GM12878 (cell line): Measurements from ENCODE around the gene CDO1. TPM values are rescaled to one million over a fixed set of nuclear protein-coding genes. Genes with fewer than 3 reads are reported as not detected.

Experiments
- BCL3 ChIP-seq: IDR thresholded peaks from 2 replicates; pipeline ENCODE4 v1.6.1; 2011; ENCODE audit warnings: borderline replicate concordance, low read depth, mild to moderate bottlenecking, moderate library complexity, low read length; ENCODE audit not compliant: insufficient read depth, poor library complexity, severe bottlenecking
- BMI1 ChIP-seq: fragments of 450-650 bp; IDR thresholded peaks from 2 replicates; pipeline ENCODE4 v1.6.1; 2016; ENCODE audit warnings: mild to moderate bottlenecking, moderate library complexity, borderline replicate concordance
- CHD1 ChIP-seq: IDR thresholded peaks from 2 replicates; pipeline ENCODE4 v1.6.1; 2012; ENCODE audit warnings: low read depth, low read length, improper control_type of control experiment
- CHD2 ChIP-seq: IDR thresholded peaks from 2 replicates; pipeline ENCODE4 v1.6.1; 2011; ENCODE audit warnings: low read depth, low read length, improper control_type of control experiment, borderline replicate concordance
- CREM ChIP-seq: IDR thresholded peaks from 2 replicates; pipeline ENCODE4 v1.6.1; 2014; ENCODE audit warnings: antibody characterized with exemption, low read depth
- FOS ChIP-seq: IDR thresholded peaks from 3 replicates; pipeline ENCODE4 v1.6.1; 2011; ENCODE audit warnings: borderline replicate concordance; ENCODE audit not compliant: insufficient read length; ENCODE audit errors: extremely low read depth
- FOXM1 ChIP-seq: IDR thresholded peaks from 2 replicates; pipeline ENCODE4 v1.6.1; 2012; ENCODE audit warnings: low read depth, mild to moderate bottlenecking, inconsistent platforms, low read length, moderate library complexity
- JUNB ChIP-seq: IDR thresholded peaks from 2 replicates; pipeline ENCODE4 v1.6.1; 2016; ENCODE audit warnings: antibody characterized with exemption, mild to moderate bottlenecking
- MEF2B ChIP-seq: fragments of 450-650 bp; IDR thresholded peaks from 2 replicates; pipeline ENCODE4 v1.6.1; 2018; ENCODE audit warnings: mild to moderate bottlenecking, moderate library complexity; ENCODE audit not compliant: partially characterized antibody, poor library complexity, severe bottlenecking
- MTA2 ChIP-seq: fragments of 450-650 bp; IDR thresholded peaks from 2 replicates; pipeline ENCODE4 v1.6.1; 2016; ENCODE audit warnings: low read depth, mild to moderate bottlenecking, moderate library complexity
- MYB ChIP-seq: fragments of 150-350 bp; IDR thresholded peaks from 2 replicates; pipeline ENCODE4 v1.6.1; 2014; ENCODE audit warnings: mild to moderate bottlenecking, low read depth, low read length, borderline replicate concordance
- PAX5 ChIP-seq: IDR thresholded peaks from 2 replicates; pipeline ENCODE4 v1.6.1; 2011; ENCODE audit warnings: low read depth, low read length, borderline replicate concordance
- PBX3 ChIP-seq: IDR thresholded peaks from 2 replicates; pipeline ENCODE4 v1.6.1; 2011; ENCODE audit warnings: mild to moderate bottlenecking, low read depth, low read length, moderate library complexity; ENCODE audit not compliant: insufficient replicate concordance
- PML ChIP-seq: IDR thresholded peaks from 2 replicates; pipeline ENCODE4 v1.6.1; 2012; ENCODE audit warnings: low read length, inconsistent platforms
- RB1 ChIP-seq: fragments of 450-650 bp; formaldehyde crosslinking; IDR thresholded peaks from 2 replicates; pipeline ENCODE4 v1.6.1; 2017; ENCODE audit warnings: mild to moderate bottlenecking, borderline replicate concordance
- RELA ChIP-seq: fragments of 450-650 bp; IDR thresholded peaks from 2 replicates; pipeline ENCODE4 v1.8.0; 2014; ENCODE audit warnings: borderline replicate concordance; ENCODE audit not compliant: partially characterized antibody
- RFX5 ChIP-seq: IDR thresholded peaks from 2 replicates; pipeline ENCODE4 v1.6.1; 2011; ENCODE audit warnings: low read depth, low read length, improper control_type of control experiment
- STAT3 ChIP-seq: IDR thresholded peaks from 2 replicates; pipeline ENCODE4 v1.6.1; 2011; ENCODE audit warnings: low read depth, low read length, improper control_type of control experiment
- SUPT20H ChIP-seq: IDR thresholded peaks from 2 replicates; pipeline ENCODE4 v1.6.1; 2011; ENCODE audit warnings: low read depth, mild to moderate bottlenecking, low read length, moderate library complexity, borderline replicate concordance; ENCODE audit not compliant: control insufficient read depth
- TCF3 ChIP-seq: IDR thresholded peaks from 2 replicates; pipeline ENCODE4 v1.6.1; 2012; ENCODE audit warnings: low read depth, mild to moderate bottlenecking, low read length, borderline replicate concordance; ENCODE audit not compliant: insufficient read depth
- TCF7 ChIP-seq: IDR thresholded peaks from 2 replicates; pipeline ENCODE4 v1.6.1; 2014; ENCODE audit warnings: antibody characterized with exemption, borderline replicate concordance
- ZBTB40 ChIP-seq: fragments of 450-650 bp; IDR thresholded peaks from 2 replicates; pipeline ENCODE4 v1.6.1; 2016; ENCODE audit warnings: mild to moderate bottlenecking, moderate library complexity, borderline replicate concordance
- polyA plus RNA-seq, 11 experiments: library from polyadenylated mRNA; depleted of rRNA in 4 of 11; unstranded in 6 of 11; stranded (reverse) in 5 of 11; fragments of >200 nt; fragmentation: Nextera tagmentation in 4 of 11; fragmentation: Illumina TruSeq in 1 of 11; extraction: Ambion mirVana in 4 of 11; extraction: Trizol in 1 of 11; gene quantifications; 1 replicate in 1 of 11; 2 replicates in 10 of 11; pipeline versions ENCODE4 v1.2.1 to v1.2.3, GENCODE V29; 2011 to 2016; ENCODE audit warnings: inconsistent platforms in 2 of 11, missing spikeins in 2 of 11, low read depth in 1 of 11
- total RNA-seq, 4 experiments: library from RNA; depleted of rRNA in 3 of 4; stranded (reverse); fragments of >200 nt in 3 of 4; fragmentation: Illumina TruSeq in 1 of 4; extraction: Trizol in 1 of 4; gene quantifications; 2 replicates each; pipeline versions ENCODE4 v1.2.1 to v1.2.3, GENCODE V29; 2013 to 2021

The CDO1 gene
- total and polyA plus RNA-seq, 10 of the 15 experiments (the other 5 are each of a cell fraction or from before 2014, with no cell fraction given) = 0.05 TPM; not detected in 9

GRCh38 chr5:115841382-115842088 lies 25.1 kb upstream of the CDO1 start, which contains the start of the genes AP3S1 and ATG12 (continued):
- no peak for TF ChIP-seq PBX3
- TF ChIP-seq PAX5 = peak; percentile 79
- no peak; the same call in 1 of the 2 replicates for TF ChIP-seq CHD2
- no peak for TF ChIP-seq FOS
- peak; percentile 10 for TF ChIP-seq BCL3
- TF ChIP-seq RELA = peak; percentile 57
- TF ChIP-seq RFX5 = 0 out of 2 replicates have a peak, but pooled peaks have one; percentile 35
- no peak for TF ChIP-seq BMI1
- no peak for TF ChIP-seq MYB
- TF ChIP-seq PML = peak; percentile 94
- TF ChIP-seq MTA2 = peak; percentile 58
- no peak for TF ChIP-seq STAT3
- TF ChIP-seq JUNB = peak; percentile 100
- TF ChIP-seq RB1 = peak; percentile 88; the same call in 1 of the 2 replicates
- TF ChIP-seq ZBTB40 = peak; percentile 82
- peak; percentile 17; the same call in 1 of the 2 replicates for TF ChIP-seq FOXM1
- TF ChIP-seq SUPT20H = no peak
- TF ChIP-seq MEF2B = peak; percentile 69
- peak; percentile 77; the same call in 1 of the 2 replicates for TF ChIP-seq CHD1
- TF ChIP-seq TCF3 = no peak
- TF ChIP-seq TCF7 = no peak
- TF ChIP-seq CREM = peak; percentile 89
